ENCODE results near the gene AP5M1. TPM values are rescaled to one million over a fixed set of nuclear protein-coding genes. Genes with fewer than 3 reads are reported as not detected.

AP5M1 gene
- total RNA-seq, 1 donor from 2014 or later, result 49.1 TPM

GRCh38 chr14:57293866-57294837 lies 25.4 kb downstream of the AP5M1 start:
- Histone ChIP-seq H3K9me3 (replicated peaks) (no peaks in the 10 kb centered on the region), H3K4me1 (peaks cover 6% of the 10 kb centered on the region), H3K4me3 (no peak overlapping the region), H3K27me3 (ENCODE audit: low read depth) (no peaks in the 10 kb centered on the region), H3K36me3 (peaks cover 34% of the 10 kb centered on the region), H3K27ac (replicated peaks) (no peak overlapping the region)
- TF ChIP-seq CTCF (IDR thresholded peaks at IDR 0.05; ENCODE audit: borderline replicate concordance), result peak; percentile 41
- intact Hi-C loops (cut with micrococcal nuclease), result no loop called here
- DNase-seq, result no peak

- intact Hi-C loops (cut with micrococcal nuclease), result no loop called here
- H3K27ac ChIP-seq (replicated peaks), result no peak overlapping the region
- TF ChIP-seq CTCF (IDR thresholded peaks at IDR 0.05; ENCODE audit: borderline replicate concordance), result no peak
- no peaks in the 10 kb centered on the region for H3K27me3 ChIP-seq (ENCODE audit: low read depth)
- H3K4me3 ChIP-seq, result no peak overlapping the region
- no peaks in the 10 kb centered on the region for H3K9me3 ChIP-seq (replicated peaks)
- DNase-seq, result no peak
- H3K36me3 ChIP-seq, result peaks cover 23% of the 10 kb centered on the region
- peaks cover 6% of the 10 kb centered on the region for H3K4me1 ChIP-seq
These were observed 26.5 kb downstream of the AP5M1 start for GRCh38 chr14:57295239-57295638.

GRCh38 chr14:57297852-57298251 lies 29.1 kb downstream of the AP5M1 start:
- Histone ChIP-seq H3K4me3 (no peak overlapping the region), H3K9me3 (replicated peaks) (no peaks in the 10 kb centered on the region), H3K27me3 (ENCODE audit: low read depth) (no peaks in the 10 kb centered on the region), H3K36me3 (peaks cover 1% of the 10 kb centered on the region), H3K27ac (replicated peaks) (peak overlapping the region; percentile 22), H3K4me1 (peaks cover 6% of the 10 kb centered on the region)
- DNase-seq, result no peak
- intact Hi-C loops (cut with micrococcal nuclease), result no loop called here
- no peak for TF ChIP-seq CTCF (IDR thresholded peaks at IDR 0.05; ENCODE audit: borderline replicate concordance)

- H3K4me3 ChIP-seq, result no peak overlapping the region
- H3K9me3 ChIP-seq (replicated peaks), result no peaks in the 10 kb centered on the region
- no peaks in the 10 kb centered on the region for H3K36me3 ChIP-seq
- no peaks in the 10 kb centered on the region for H3K27me3 ChIP-seq (ENCODE audit: low read depth)
- H3K4me1 ChIP-seq, result peaks cover 6% of the 10 kb centered on the region
- intact Hi-C loops (cut with micrococcal nuclease), result no loop called here
- no peak for TF ChIP-seq CTCF (IDR thresholded peaks at IDR 0.05; ENCODE audit: borderline replicate concordance)
- no peak for DNase-seq
- no peak overlapping the region for H3K27ac ChIP-seq (replicated peaks)
These were observed 30.7 kb downstream of the AP5M1 start for GRCh38 chr14:57299511-57299910.

GRCh38 chr14:57302883-57303282 lies 34.1 kb downstream of the AP5M1 start:
- Histone ChIP-seq H3K27ac (replicated peaks) (no peak overlapping the region), H3K27me3 (ENCODE audit: low read depth) (peaks cover 24% of the 10 kb centered on the region), H3K4me3 (no peak overlapping the region), H3K9me3 (replicated peaks) (no peaks in the 10 kb centered on the region), H3K4me1 (no peaks in the 10 kb centered on the region), H3K36me3 (no peaks in the 10 kb centered on the region)
- TF ChIP-seq CTCF (IDR thresholded peaks at IDR 0.05; ENCODE audit: borderline replicate concordance), result no peak
- DNase-seq, result no peak
- intact Hi-C loops (cut with micrococcal nuclease), result no loop called here
